Caco-2 (cell line): Measurements from ENCODE around the gene PHLPP1. TPM values are rescaled to one million over a fixed set of nuclear protein-coding genes. Genes with fewer than 3 reads are reported as not detected.

Source experiments
- BruUV-seq: library from RNA; stranded (reverse); fragments of 400-500 nt; replicated peaks from 2 replicates; lab custom pipeline; 2021; lab: Mats Ljungman, UMichigan
- CTCF ChIA-PET: fragments of 300-600 bp; sonication (Branson Sonifier 250); formaldehyde crosslinking; loops from one replicate; lab custom pipeline; 2022; ENCODE audit warnings: antibody characterized with exemption; lab: Charles Lee
- POLR2A ChIA-PET: fragments of 300-600 bp; sonication (Branson Sonifier 250); formaldehyde crosslinking; loops from one replicate; lab custom pipeline; 2022; ENCODE audit warnings: antibody characterized with exemption; lab: Charles Lee
- DNase-seq, 2 experiments: peaks; one replicate each; pipeline versions ENCODE4 v3.0.0 to v3.0.0-alpha.2; 2020 to 2022
- H3K27me3 ChIP-seq: replicated peaks from 2 replicates; pipeline ENCODE4 v1.6.0; 2011; ENCODE audit warnings: low read length; ENCODE audit not compliant: control insufficient read depth, insufficient read depth
- H3K36me3 ChIP-seq: 2 replicates; pipeline ENCODE4 v1.5.1; 2011; ENCODE audit warnings: low read length; ENCODE audit not compliant: control insufficient read depth, insufficient read depth
- H3K4me1 ChIP-seq: fragments of 250-450 bp; sonication (Bioruptor Pico); 2 replicates; pipeline ENCODE4 v1.5.1; 2020; ENCODE audit warnings: mild to moderate bottlenecking
- H3K4me3 ChIP-seq: 2 replicates; pipeline ENCODE4 v1.5.1; 2011; ENCODE audit warnings: low read depth, mild to moderate bottlenecking, control low read depth, low read length
- H3K9me3 ChIP-seq: fragments of 250-450 bp; sonication (Bioruptor Pico); 2 replicates; pipeline ENCODE4 v1.5.1; 2020; ENCODE audit warnings: mild to moderate bottlenecking, moderate library complexity
- H3K27ac Mint-ChIP-seq: one replicate; pipeline ENCODE4 v1.8.0; 2022; ENCODE audit warnings: mixed read lengths; ENCODE audit not compliant: unreplicated experiment
- H3K27me3 Mint-ChIP-seq: one replicate; pipeline ENCODE4 v1.8.0; 2022; ENCODE audit warnings: mixed read lengths; ENCODE audit not compliant: insufficient read depth, unreplicated experiment
- H3K36me3 Mint-ChIP-seq: one replicate; pipeline ENCODE4 v1.8.0; 2022; ENCODE audit warnings: mild to moderate bottlenecking, mixed read lengths; ENCODE audit not compliant: insufficient read depth, unreplicated experiment
- H3K4me1 Mint-ChIP-seq: one replicate; pipeline ENCODE4 v1.8.0; 2022; ENCODE audit warnings: low read depth, mixed read lengths; ENCODE audit not compliant: unreplicated experiment
- H3K4me3 Mint-ChIP-seq: one replicate; pipeline ENCODE4 v1.8.0; 2022; ENCODE audit warnings: mild to moderate bottlenecking, moderate library complexity, mixed read lengths; ENCODE audit not compliant: unreplicated experiment
- H3K9me3 Mint-ChIP-seq: one replicate; pipeline ENCODE4 v1.8.0; 2022; ENCODE audit warnings: mixed read lengths; ENCODE audit not compliant: unreplicated experiment
- intact Hi-C: fragments of 100-400 bp; cut with micrococcal nuclease; formaldehyde crosslinking; loops from one replicate; pipeline ENCODE4 v1.10.0; 2022; ENCODE audit not compliant: unreplicated experiment
- total RNA-seq: library from RNA; stranded (reverse); gene quantifications from 2 replicates; pipeline ENCODE4 v1.2.3, GENCODE V29; 2022
- TF ChIP-seq, protein P1 (sequence below), 2 experiments: fragments of 200-600 bp in 1 of 2; IDR thresholded peaks; 1 replicate in 1 of 2; 2 replicates in 1 of 2; pipeline versions ENCODE4 v1.5.1 to v1.8.0; 2011 to 2022; ENCODE audit warnings: antibody characterized with exemption in 1 of 2, control low read depth in 1 of 2, inconsistent platforms in 1 of 2, low read depth in 1 of 2, low read length in 1 of 2, mild to moderate bottlenecking in 1 of 2, moderate library complexity in 1 of 2; ENCODE audit not compliant: insufficient read depth in 1 of 2, severe bottlenecking in 1 of 2, unreplicated experiment in 1 of 2

PHLPP1 gene
- total RNA-seq, 1 experiment from 2014 or later: 20.1 TPM

GRCh38 chr18:62744076-62744968, 29.0 kb downstream of the PHLPP1 start:
- intact Hi-C loops: loop anchor here (5.0 kb wide), 1 partner anchor 43 kb away; no protein-coding TSS in a partner anchor
- H3K36me3 Mint-ChIP-seq: peaks cover 9% of the 10 kb centered on the region
- Histone ChIP-seq H3K4me1 (peaks cover 28% of the 10 kb centered on the region), H3K4me3 (no peak overlapping the region), H3K36me3 (no peaks in the 10 kb centered on the region), H3K9me3 (no peaks in the 10 kb centered on the region), H3K27me3 (no peaks in the 10 kb centered on the region)
- TF ChIP-seq, protein P1, sequence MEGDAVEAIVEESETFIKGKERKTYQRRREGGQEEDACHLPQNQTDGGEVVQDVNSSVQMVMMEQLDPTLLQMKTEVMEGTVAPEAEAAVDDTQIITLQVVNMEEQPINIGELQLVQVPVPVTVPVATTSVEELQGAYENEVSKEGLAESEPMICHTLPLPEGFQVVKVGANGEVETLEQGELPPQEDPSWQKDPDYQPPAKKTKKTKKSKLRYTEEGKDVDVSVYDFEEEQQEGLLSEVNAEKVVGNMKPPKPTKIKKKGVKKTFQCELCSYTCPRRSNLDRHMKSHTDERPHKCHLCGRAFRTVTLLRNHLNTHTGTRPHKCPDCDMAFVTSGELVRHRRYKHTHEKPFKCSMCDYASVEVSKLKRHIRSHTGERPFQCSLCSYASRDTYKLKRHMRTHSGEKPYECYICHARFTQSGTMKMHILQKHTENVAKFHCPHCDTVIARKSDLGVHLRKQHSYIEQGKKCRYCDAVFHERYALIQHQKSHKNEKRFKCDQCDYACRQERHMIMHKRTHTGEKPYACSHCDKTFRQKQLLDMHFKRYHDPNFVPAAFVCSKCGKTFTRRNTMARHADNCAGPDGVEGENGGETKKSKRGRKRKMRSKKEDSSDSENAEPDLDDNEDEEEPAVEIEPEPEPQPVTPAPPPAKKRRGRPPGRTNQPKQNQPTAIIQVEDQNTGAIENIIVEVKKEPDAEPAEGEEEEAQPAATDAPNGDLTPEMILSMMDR (IDR thresholded peaks at IDR 0.05; ENCODE audit: insufficient read depth in 1 of 2, low read depth in 1 of 2, low read length in 1 of 2, severe bottlenecking in 1 of 2, unreplicated experiment in 1 of 2): no peak
- no peak overlapping the region for H3K27ac Mint-ChIP-seq
- peaks cover 18% of the 10 kb centered on the region for H3K4me1 Mint-ChIP-seq
- no peak for DNase-seq
- no peaks in the 10 kb centered on the region for H3K27me3 Mint-ChIP-seq
- BruUV-seq: no TSS peak
- POLR2A ChIA-PET: no interaction called here
- no peak overlapping the region for H3K4me3 Mint-ChIP-seq
- CTCF ChIA-PET: no interaction called here
- no peaks in the 10 kb centered on the region for H3K9me3 Mint-ChIP-seq

DNA sequence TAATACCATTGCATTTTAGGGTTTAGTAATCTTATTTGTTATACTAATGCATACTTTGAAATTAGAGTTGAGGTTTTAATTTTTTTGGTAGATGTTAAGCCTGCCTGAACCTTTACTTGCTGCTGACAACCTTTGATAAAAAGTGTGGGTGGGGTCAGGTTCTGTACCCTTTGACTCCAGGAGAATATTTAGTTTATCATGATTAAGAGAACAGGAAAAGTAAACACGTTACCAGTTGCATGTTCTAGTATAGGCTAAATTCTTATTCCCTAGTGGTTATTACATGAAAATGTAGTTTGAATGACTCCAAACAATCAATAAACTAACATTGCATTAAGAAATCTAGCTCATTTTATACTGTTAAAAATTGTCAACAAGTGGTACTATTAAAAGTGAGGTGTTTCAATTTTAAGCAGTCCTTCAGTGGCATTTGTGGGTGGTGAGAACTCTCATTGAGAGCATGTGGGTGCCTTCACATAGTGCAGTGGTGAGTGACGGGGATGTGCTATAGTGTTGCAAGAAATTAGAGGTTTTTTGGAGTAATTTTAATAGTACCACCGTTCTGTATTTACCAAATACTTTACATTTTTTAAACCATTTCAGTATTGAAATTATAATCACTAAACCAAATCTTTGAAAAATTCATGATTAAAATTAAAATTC, 29.9 kb downstream of the PHLPP1 start:
- H3K4me1 ChIP-seq: peaks cover 27% of the 10 kb centered on the region
- no TSS peak for BruUV-seq
- TF ChIP-seq, protein P1 (IDR thresholded peaks at IDR 0.05; ENCODE audit: insufficient read depth in 1 of 2, low read depth in 1 of 2, low read length in 1 of 2, severe bottlenecking in 1 of 2, unreplicated experiment in 1 of 2): no peak
- CTCF ChIA-PET: no interaction called here
- H3K36me3 Mint-ChIP-seq: peaks cover 9% of the 10 kb centered on the region
- intact Hi-C loops: no loop called here
- POLR2A ChIA-PET: no interaction called here
- H3K4me3 Mint-ChIP-seq: no peak overlapping the region
- no peaks in the 10 kb centered on the region for H3K9me3 ChIP-seq
- no peak overlapping the region for H3K4me3 ChIP-seq
- peaks cover 11% of the 10 kb centered on the region for H3K4me1 Mint-ChIP-seq
- H3K36me3 ChIP-seq: no peaks in the 10 kb centered on the region
- H3K27me3 Mint-ChIP-seq: no peaks in the 10 kb centered on the region
- H3K27me3 ChIP-seq: no peaks in the 10 kb centered on the region
- no peak for DNase-seq
- no peaks in the 10 kb centered on the region for H3K9me3 Mint-ChIP-seq
- no peak overlapping the region for H3K27ac Mint-ChIP-seq

DNA sequence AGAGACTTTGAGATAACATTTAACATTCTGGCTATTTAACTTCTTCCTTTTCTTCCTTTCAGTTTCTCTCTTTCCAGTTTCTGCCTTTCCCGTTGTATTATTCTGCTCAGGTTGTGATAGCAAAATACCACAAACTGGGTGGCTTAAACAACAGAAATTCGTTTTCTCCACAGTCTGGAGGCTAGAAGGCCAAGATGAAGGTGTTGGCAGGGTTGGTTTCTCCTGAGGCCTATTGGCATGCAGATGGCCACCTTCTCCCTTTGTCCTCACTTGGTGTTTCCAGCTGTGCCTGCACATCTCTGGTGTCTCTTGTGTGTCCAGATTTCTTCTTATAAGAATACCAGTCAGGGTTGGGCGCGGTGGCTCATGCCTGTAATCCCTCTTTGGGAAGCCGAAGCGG, 34.0 kb downstream of the PHLPP1 start:
- Mint-ChIP-seq H3K9me3 (no peaks in the 10 kb centered on the region), H3K4me1 (peaks cover 11% of the 10 kb centered on the region), H3K36me3 (no peaks in the 10 kb centered on the region), H3K4me3 (no peak overlapping the region), H3K27me3 (no peaks in the 10 kb centered on the region), H3K27ac (no peak overlapping the region)
- no TSS peak for BruUV-seq
- H3K4me3 ChIP-seq: no peak overlapping the region
- CTCF ChIA-PET: no interaction called here
- no peaks in the 10 kb centered on the region for H3K36me3 ChIP-seq
- POLR2A ChIA-PET: no interaction called here
- intact Hi-C loops: no loop called here
- H3K27me3 ChIP-seq: no peaks in the 10 kb centered on the region
- TF ChIP-seq, protein P1 (IDR thresholded peaks at IDR 0.05; ENCODE audit: insufficient read depth in 1 of 2, low read depth in 1 of 2, low read length in 1 of 2, severe bottlenecking in 1 of 2, unreplicated experiment in 1 of 2): no peak
- peaks cover 25% of the 10 kb centered on the region for H3K4me1 ChIP-seq
- H3K9me3 ChIP-seq: no peaks in the 10 kb centered on the region
- DNase-seq: no peak
